Vagina (tissue), 2 donors: ENCODE measurements around the gene SLC25A12. TPM values are rescaled to one million over a fixed set of nuclear protein-coding genes. Genes with fewer than 3 reads are reported as not detected.

ENCODE experiments used
- DNase-seq, 2 donors: peaks; one replicate each; pipeline ENCODE4 v3.0.0-alpha.2; 2017; ENCODE audit errors: extremely low spot score in 2 of 2
- H3K27ac ChIP-seq: fragments of 200-600 bp; sonication (generic); one replicate; pipeline ENCODE4 v1.5.1; 2019
- H3K27me3 ChIP-seq: fragments of 200-600 bp; sonication (generic); one replicate; pipeline ENCODE4 v1.5.1; 2019
- H3K36me3 ChIP-seq, 2 donors: fragments of 200-600 bp; sonication (generic); one replicate each; pipeline ENCODE4 v1.5.1; 2017 to 2019
- H3K4me1 ChIP-seq: fragments of 200-600 bp; sonication (generic); one replicate; pipeline ENCODE4 v1.5.1; 2019
- H3K4me3 ChIP-seq, 2 donors: fragments of 200-600 bp; sonication (generic); 1 replicate in 1 of 2; 2 replicates in 1 of 2; pipeline ENCODE4 v1.5.1; 2016 to 2019
- H3K9me3 ChIP-seq: fragments of 200-600 bp; sonication (generic); one replicate; pipeline ENCODE4 v1.5.1; 2019
- CTCF ChIP-seq, 3 experiments: fragments of 450-650 bp in 2 of 3; fragments of 200-600 bp in 1 of 3; sonication (generic) in 1 of 3; IDR thresholded peaks; one replicate each; pipeline ENCODE4 v1.5.1; 2017 to 2019; ENCODE audit warnings: antibody characterized with exemption in 3 of 3, mild to moderate bottlenecking in 2 of 3, moderate library complexity in 2 of 3
- POLR2A ChIP-seq, 2 donors: fragments of 450-650 bp; IDR thresholded peaks; one replicate each; pipeline ENCODE4 v1.6.1; 2017; ENCODE audit warnings: antibody characterized with exemption in 2 of 2, mild to moderate bottlenecking in 2 of 2, moderate library complexity in 2 of 2
- POLR2AphosphoS5 ChIP-seq, 2 donors: sonication (generic); formaldehyde crosslinking; IDR thresholded peaks; one replicate each; pipeline ENCODE4 v1.9.0; 2017; ENCODE audit warnings: antibody characterized with exemption in 2 of 2, mild to moderate bottlenecking in 2 of 2, low read depth in 1 of 2; ENCODE audit not compliant: insufficient read depth in 1 of 2
- intact Hi-C: fragments of 100-400 bp; cut with DNase I; formaldehyde crosslinking; loops from one replicate; pipeline ENCODE4 v1.15.1; 2023
- total RNA-seq: library from RNA; depleted of rRNA; stranded (reverse); fragments of >200 nt; gene quantifications from one replicate; pipeline ENCODE4 v1.2.3, GENCODE V29; 2016

Gene SLC25A12
- total RNA-seq, 1 donor from 2014 or later = 26.0 TPM

- intact Hi-C loops = no loop called here
- Histone ChIP-seq H3K4me1 (peaks cover 13% of the 10 kb centered on the region), H3K27me3 (no peaks in the 10 kb centered on the region), H3K27ac (no peak overlapping the region), H3K36me3 (no peaks in the 10 kb centered on the region), H3K9me3 (no peaks in the 10 kb centered on the region), H3K4me3 (no peak overlapping the region)
- TF ChIP-seq POLR2A (IDR thresholded peaks at IDR 0.05) = no peak
- no peak for TF ChIP-seq POLR2AphosphoS5 (IDR thresholded peaks at IDR 0.05; ENCODE audit: insufficient read depth in 1 of 2, low read depth in 1 of 2)
- no peak for TF ChIP-seq CTCF (IDR thresholded peaks at IDR 0.05)
- DNase-seq = no peak
Observed at GRCh38 chr2:171874963-171875362, 19.1 kb downstream of the SLC25A12 start.

GRCh38 chr2:171874517-171874916 lies 19.5 kb downstream of the SLC25A12 start:
- Histone ChIP-seq H3K9me3 (no peaks in the 10 kb centered on the region), H3K27ac (no peak overlapping the region), H3K4me1 (peaks cover 12% of the 10 kb centered on the region), H3K27me3 (no peaks in the 10 kb centered on the region), H3K4me3 (no peak overlapping the region), H3K36me3 (no peaks in the 10 kb centered on the region)
- no peak for TF ChIP-seq POLR2A (IDR thresholded peaks at IDR 0.05)
- intact Hi-C loops = no loop called here
- no peak for DNase-seq

- Histone ChIP-seq H3K27ac (no peak overlapping the region), H3K9me3 (no peaks in the 10 kb centered on the region), H3K36me3 (no peaks in the 10 kb centered on the region), H3K27me3 (no peaks in the 10 kb centered on the region), H3K4me3 (no peak overlapping the region), H3K4me1 (peaks cover 5% of the 10 kb centered on the region)
- intact Hi-C loops = no loop called here
- DNase-seq = no peak
- TF ChIP-seq POLR2A (IDR thresholded peaks at IDR 0.05) = no peak
- no peak for TF ChIP-seq POLR2AphosphoS5 (IDR thresholded peaks at IDR 0.05; ENCODE audit: insufficient read depth in 1 of 2, low read depth in 1 of 2)
- TF ChIP-seq CTCF (IDR thresholded peaks at IDR 0.05) = no peak
Observed at GRCh38 chr2:171864357-171864985, 29.6 kb downstream of the SLC25A12 start.

- Histone ChIP-seq H3K4me1 (peaks cover 5% of the 10 kb centered on the region), H3K36me3 (no peaks in the 10 kb centered on the region), H3K4me3 (no peak overlapping the region), H3K27me3 (no peaks in the 10 kb centered on the region), H3K9me3 (no peaks in the 10 kb centered on the region), H3K27ac (no peak overlapping the region)
- TF ChIP-seq POLR2A (IDR thresholded peaks at IDR 0.05) (no peak), POLR2AphosphoS5 (IDR thresholded peaks at IDR 0.05; ENCODE audit: insufficient read depth in 1 of 2, low read depth in 1 of 2) (no peak), CTCF (IDR thresholded peaks at IDR 0.05) (no peak)
- no peak for DNase-seq
- intact Hi-C loops = no loop called here
Observed at GRCh38 chr2:171862501-171862900, 31.5 kb downstream of the SLC25A12 start.

- H3K27me3 ChIP-seq = no peaks in the 10 kb centered on the region
- TF ChIP-seq POLR2AphosphoS5 (IDR thresholded peaks at IDR 0.05; ENCODE audit: insufficient read depth in 1 of 2, low read depth in 1 of 2) = no peak
- no peak for TF ChIP-seq POLR2A (IDR thresholded peaks at IDR 0.05)
- no peak for TF ChIP-seq CTCF (IDR thresholded peaks at IDR 0.05)
- no peak overlapping the region for H3K27ac ChIP-seq
- no peak for DNase-seq
- H3K4me3 ChIP-seq = no peak overlapping the region
- intact Hi-C loops = no loop called here
- peaks cover 0 to 2% of the 10 kb centered on the region in 2 donors for H3K36me3 ChIP-seq
- H3K9me3 ChIP-seq = no peaks in the 10 kb centered on the region
- no peaks in the 10 kb centered on the region for H3K4me1 ChIP-seq
Observed at GRCh38 chr2:171858397-171858958, 35.6 kb downstream of the SLC25A12 start.
